ENCODE results near the gene OLFML1.
"Not testable (repeated sequence)": the region's sequence is repeated elsewhere in the genome, so short reads cannot be mapped to it uniquely, and the experiment has no call there.

OLFML1 gene

GRCh38 chr11:7513234-7514098 is 28.2 kb downstream of the OLFML1 start, which contains the start of gene PPFIBP2:
Gene PPFIBP2 (plus strand): TSS chr11:7513999. CDS start chr11:7549476, 35,477 bp downstream.
- peak; percentile 85 for DNase-seq

GRCh38 chr11:7514099-7514591 is 28.8 kb downstream of the OLFML1 start:
- peak; percentile 32 for DNase-seq

GRCh38 chr11:7515447-7515886 is 30.2 kb downstream of the OLFML1 start:
- DNase-seq, result no peak

GRCh38 chr11:7516475-7516874 is 31.2 kb downstream of the OLFML1 start:
- DNase-seq, result no peak

- not testable (repeated sequence) for DNase-seq
Observed at GRCh38 chr11:7517743-7518142, 32.4 kb downstream of the OLFML1 start.

- no peak for DNase-seq
Observed at GRCh38 chr11:7518811-7519562, 33.7 kb downstream of the OLFML1 start.

GRCh38 chr11:7520011-7520942 is 35.0 kb downstream of the OLFML1 start:
- no peak for DNase-seq

- no peak for DNase-seq
Observed at GRCh38 chr11:7520981-7521487, 35.7 kb downstream of the OLFML1 start.

- DNase-seq, result no peak
Observed at GRCh38 chr11:7522121-7522520, 36.8 kb downstream of the OLFML1 start.

- no peak for DNase-seq
Observed at GRCh38 chr11:7522546-7522945, 37.2 kb downstream of the OLFML1 start.

- DNase-seq, result no peak
Observed at GRCh38 chr11:7523416-7524210, 38.3 kb downstream of the OLFML1 start.

GRCh38 chr11:7524462-7525235 is 39.3 kb downstream of the OLFML1 start:
- DNase-seq, result no peak

- DNase-seq, result no peak
Observed at GRCh38 chr11:7525424-7525823, 40.1 kb downstream of the OLFML1 start.

- no peak for DNase-seq
Observed at GRCh38 chr11:7527029-7527428, 41.7 kb downstream of the OLFML1 start.

- DNase-seq, result no peak
Observed at GRCh38 chr11:7528514-7529049, 43.3 kb downstream of the OLFML1 start.

- DNase-seq, result no peak
Observed at GRCh38 chr11:7530013-7530640, 44.8 kb downstream of the OLFML1 start.

GRCh38 chr11:7531011-7531410 is 45.7 kb downstream of the OLFML1 start:
- DNase-seq, result no peak

GRCh38 chr11:7532405-7533145 is 47.3 kb downstream of the OLFML1 start:
- DNase-seq, result no peak
